ENCODE measurements around the gene RAPGEF1. TPM values are rescaled to one million over a fixed set of nuclear protein-coding genes. Genes with fewer than 3 reads are reported as not detected.
"Not testable (repeated sequence)": the region's sequence is repeated elsewhere in the genome, so short reads cannot be mapped to it uniquely, and the experiment has no call there.

RAPGEF1 gene
- total RNA-seq, 1 donor from 2014 or later = 58.1 TPM

DNA sequence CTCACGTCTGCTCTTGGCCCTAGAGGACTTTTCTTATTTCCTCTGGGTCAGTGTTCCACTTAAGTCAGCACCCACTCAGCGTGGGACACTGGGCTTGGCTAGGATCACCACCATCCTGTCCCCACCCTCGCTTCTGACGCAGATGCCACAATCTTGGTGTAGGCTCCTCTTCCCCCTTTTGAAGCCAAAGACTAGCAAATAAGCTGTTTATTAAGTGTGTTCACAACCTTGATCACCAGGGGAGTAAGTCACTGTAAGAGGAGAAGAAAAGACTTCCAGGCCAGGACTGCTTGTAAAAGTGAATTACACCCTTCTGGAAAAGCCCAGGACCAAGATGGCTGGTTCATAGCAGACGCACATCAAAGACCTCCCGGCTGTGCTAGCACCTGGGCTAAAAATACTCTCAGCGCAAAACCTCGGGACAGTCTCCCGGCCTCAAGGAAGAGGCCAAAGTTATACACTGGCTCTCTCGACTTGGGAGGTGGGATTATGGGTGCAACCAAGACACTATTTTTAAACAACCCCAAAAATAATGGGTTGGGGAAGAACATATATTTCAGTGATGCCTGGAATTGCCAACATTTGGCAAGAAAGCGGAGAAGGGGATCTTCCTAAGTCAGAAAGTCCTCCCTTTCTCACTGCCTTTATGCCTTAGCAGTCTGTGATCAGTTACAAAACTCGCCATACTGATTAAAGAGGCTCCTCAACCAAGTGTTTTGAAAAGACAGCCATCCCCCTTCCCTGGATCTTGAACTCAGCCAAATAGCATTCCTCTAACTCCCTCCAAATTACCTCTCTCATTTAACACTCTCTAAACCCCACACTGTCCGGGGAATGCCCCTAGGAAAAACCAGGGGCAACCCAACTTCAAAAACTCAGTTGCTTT is 69.4 kb downstream of the RAPGEF1 start:
- no peak for DNase-seq

DNA sequence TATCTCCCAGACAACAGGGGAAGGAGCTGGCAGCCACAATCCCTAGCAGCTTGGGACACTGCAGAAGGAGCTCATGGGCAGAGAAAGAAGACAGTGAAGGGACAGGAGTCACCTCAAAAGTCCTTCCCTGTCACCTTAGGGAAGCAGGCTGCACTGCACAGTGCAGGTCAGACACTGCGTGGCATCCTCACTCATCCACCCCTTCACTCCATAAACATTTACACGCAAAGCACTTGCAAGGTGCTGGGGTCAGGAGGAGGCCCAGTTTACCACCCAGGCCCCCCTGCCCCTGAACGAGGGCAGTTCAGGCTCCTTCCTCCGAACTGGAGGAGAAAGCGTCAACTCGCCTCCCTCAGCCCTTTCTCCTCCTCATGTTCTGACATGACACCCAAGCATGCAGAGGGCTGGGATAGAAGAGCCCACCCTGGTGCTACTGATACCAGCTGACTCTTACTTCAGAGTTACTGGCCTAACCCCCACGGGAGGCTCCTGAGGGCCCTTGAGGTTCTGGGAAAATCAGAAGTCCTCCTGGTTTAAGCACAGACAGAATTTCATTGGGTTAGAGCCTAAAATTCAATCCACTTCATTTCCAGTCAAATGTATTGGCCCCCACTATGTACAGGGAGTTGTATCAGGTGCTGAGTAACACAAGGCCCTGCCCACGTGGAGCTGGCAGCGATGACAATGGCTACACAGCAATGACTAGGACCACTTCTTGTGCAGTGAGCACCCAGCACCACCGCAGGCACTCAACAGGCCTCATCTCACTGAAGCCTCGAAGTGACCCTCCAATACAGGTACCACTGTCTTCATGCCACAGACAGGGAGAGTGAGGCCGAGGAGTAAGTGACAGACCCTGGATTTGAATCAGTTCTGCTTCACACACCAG is 70.4 kb downstream of the RAPGEF1 start:
- DNase-seq = no peak

DNA sequence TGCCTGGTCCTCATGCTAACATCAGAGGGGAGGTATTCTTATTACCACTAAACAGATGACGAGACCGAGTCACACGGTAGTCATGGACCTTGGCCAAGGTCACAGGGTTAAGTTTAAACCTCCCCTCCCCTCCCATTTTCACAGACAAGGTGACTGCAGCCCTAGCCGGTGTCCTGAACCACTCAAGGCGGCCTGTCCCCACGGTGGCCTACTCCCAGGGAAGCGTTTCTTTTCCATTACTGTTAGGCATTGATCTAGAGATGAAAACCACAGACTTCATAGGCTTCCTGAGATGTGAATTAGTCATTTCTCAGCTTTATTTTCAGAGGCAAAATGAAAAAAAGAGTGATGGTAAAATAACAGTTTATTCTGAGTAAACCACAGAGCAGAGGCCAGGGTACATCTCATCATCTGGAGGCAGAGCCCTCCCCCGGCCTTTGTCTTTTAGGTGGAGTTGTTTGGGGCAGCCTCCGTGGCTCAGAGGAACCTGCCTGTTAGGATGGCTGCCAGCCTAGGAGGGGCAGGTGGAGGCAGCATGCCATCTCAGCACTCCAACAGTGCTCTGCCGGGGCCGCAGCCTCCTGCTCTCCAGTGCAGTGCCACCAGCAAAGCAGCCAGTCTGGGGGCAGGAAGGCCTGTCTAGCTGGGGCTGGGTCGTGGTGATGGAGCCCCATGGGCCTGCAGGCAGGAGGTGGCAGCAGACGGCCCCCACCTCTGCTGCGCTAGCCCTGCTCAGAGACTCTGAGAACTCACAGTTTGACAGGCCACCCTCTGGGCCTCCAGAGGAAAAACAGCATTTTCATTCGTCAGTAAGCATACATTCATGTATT is 71.2 kb downstream of the RAPGEF1 start:
- no peak for DNase-seq

DNA sequence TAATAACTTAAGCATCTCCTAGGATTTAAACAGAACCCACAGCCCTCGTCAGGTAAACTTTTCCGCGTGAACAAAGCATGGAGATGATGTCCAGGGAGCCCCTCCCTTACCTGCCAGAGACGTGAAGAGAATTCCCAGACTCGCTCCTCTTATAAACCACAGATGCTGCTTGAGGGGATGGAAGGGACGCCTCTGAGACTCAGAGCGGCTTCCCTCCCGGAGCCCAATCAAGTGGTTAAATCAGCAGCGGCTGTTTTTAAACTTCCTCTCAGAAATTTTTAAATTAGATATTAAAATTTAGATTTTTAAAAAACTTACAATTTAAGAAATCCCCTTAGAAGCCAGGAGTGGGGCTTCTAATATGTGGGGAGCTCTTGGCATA is 71.8 kb downstream of the RAPGEF1 start:
- DNase-seq = no peak

DNA sequence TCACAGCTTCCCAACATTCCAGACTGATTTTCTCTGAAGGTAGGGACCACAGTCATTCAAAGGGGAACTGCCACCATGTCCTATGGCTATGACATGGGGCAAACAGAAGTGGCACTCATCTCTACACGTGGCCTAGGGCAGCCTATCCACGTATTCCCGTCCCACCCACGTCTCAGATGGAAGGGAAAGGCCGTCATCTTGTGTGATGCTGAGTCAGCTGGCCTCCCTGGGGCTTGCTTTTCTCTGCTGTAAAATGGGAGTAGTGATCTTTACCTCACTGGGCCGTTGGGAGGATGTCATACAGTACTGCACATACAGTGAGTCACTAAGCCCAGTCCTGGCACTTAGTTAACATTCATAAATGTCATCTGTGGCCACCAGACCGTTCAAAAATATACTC is 72.3 kb downstream of the RAPGEF1 start:
- no peak for DNase-seq

DNA sequence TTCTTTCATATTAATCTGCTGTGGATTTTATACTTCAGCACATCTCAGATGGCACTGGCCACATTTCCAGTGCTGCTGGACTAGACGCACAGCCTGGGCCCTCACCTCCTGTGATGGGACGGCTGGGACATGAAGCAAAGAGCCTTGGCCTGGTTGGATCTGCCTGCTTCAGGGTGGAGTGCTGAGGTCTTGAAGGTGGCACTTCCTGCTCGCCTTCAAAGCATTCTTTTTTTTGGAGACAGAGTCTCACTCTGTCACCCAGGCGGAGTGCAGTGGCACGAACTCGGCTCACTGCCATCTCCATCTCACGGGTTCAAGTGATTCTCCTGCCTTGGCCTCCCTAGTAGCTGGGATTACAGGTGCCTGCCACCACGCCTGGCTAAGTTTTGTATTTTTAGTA is 73.1 kb downstream of the RAPGEF1 start:
- DNase-seq = no peak

DNA sequence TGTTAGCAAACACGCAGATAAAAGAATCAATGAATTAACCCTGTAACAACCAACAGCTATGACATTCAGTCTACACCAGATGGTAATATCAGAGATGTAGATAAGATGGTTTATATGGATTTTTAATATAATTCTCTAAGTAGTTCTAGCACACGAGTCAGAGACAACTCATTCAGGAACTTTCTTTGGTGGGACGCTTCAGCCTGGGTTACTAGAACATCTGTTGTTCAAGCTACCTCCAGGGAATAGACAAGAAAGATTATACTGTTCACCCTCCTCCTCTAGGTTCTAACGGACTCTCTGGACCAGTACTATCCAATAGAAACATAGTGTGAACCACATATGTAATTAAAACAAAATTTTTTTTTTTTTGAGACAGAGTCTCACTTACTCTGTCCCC is 73.8 kb downstream of the RAPGEF1 start:
- no peak for DNase-seq

DNA sequence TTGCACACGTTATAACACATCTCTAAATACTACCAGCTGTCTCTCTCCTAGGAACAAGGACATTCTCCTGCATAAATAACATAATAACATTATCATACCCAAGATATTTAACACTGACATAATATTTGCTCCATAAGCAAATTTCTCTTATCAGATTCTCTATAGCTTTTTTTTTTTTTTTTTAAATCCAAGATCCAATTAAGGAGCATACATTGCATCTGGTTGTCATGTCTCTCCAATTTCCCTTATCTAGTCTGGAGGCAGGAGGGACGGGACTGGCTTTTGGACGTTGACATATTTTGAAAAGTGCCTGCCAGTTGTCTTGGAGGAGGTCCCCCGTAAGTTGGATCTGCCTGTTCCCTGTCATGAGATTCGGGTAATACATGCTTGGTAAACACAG is 76.6 kb downstream of the RAPGEF1 start:
- no peak for DNase-seq

DNA sequence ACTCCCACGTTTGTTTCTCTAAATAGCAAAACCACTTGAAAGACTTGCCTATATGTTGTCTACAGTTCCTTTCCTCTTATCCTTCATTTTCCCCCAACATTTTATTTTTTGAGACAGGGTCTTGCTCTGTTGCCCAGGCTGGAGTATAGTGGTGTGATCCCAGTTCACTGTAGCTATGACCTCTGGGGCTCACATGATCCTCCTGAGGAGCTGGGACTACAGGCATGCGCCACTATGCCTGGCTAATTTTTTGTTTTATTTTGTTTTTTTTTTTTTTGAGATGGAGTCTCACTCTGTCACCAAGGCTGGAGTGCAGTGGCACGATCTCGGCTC is 77.6 kb downstream of the RAPGEF1 start:
- not testable (repeated sequence) for DNase-seq

DNA sequence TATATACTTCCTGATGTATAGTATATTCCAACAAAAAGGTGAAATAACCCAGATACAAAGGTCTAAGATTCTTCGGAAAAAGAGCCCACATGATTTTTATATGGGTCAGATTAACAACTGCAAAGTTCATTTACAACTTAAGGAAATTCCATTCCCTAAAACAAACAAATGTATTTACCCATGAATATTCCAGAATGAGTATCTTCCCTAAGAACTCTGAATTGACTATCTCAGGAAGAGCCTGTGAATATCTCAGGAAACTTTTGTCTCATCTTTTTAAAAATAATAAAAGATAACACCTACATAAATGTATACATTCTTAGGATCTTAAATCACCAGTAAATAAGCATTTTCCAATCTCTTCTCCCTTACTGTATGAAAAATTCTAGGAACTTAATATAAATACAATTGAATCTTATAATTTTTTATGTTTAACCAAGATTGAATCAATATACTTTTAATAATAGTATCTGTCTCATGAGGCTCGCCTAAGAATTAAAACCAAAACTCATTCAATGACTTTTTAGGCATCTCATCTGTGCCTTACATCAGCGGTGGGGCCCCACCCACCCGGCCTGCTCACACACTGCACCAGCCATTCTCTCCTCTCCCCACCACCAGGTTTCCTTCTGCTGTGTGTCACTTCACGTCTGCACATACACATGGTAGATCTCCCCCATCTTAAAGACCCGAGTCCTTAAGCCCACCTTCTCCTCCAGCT is 78.1 kb downstream of the RAPGEF1 start:
- no peak for DNase-seq

DNA sequence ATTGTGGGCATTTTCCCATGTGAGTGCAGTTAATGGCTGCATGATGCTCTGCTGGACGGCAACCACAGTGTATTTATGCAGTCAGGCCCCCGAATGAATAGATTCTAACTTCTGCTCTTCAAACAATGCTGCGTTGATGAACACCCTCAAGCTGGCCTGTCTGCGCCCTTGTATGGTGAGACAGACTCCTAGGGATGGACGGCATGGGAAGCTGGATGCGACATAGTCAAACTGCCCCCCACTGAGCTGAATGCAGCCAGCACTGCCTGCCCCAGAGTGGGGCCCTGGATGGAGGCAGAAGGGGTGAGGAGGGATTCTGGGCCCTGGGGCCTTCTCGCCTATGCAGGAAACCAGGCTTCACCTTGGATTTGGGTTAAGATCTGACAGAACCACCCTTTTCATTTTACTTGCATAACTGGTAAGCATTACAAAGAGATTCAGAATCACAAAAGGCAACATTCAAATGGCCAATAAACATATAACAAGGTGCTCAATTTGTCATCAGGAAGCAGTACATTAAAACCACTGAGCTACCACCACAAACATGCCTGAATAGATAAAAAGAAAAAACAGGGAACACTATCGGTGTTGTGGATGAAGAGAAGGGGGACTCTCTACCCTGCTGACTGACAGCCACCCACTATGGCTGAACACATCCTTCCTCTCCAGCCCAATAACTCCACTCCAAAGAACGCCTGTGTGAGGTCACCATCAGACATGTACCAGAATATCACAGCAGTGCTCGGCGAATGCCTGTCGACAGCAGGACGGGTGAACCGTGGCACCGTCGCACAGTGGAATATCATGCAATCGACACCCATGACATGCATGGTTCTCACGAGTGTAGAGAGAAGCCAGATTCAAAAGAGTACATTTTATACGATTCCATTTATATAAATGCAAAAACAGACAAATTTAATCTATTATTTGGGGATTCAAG is 79.1 kb downstream of the RAPGEF1 start:
- no peak for DNase-seq

DNA sequence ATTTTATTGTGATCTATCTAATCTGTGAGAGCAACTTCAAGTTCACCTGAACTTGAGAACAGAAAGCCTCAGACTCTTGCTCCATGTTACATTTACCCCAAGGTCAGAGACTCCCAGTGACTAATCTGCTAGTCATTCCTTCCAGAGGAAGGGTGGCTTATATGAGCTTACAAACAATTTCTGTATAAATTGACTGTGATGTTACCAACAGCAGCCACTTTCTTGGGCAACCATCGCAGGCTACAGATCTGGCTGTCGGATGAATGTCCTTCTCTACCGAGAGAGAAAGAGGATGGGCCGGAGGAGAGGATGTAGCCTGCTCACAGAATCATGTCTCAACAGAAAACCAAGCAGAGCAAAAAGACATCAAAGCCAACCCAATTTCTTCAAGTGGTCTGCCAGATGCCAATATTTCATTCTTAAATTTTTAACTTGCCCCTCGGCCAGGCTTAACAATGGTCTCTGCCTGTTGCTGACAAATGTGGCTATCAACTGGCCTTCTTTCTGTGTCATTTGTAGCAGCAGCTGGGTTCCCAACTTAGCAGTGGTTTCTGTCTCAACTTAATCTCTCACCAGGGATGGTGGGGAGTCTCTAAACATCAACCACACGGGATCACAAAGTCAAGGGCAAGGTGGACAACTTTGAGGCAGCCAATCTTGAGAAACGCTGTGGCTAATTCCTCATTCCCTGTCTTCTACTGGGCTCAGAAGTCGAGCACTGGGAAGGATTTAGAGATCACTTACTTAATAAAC is 81.3 kb downstream of the RAPGEF1 start:
- no peak for DNase-seq

DNA sequence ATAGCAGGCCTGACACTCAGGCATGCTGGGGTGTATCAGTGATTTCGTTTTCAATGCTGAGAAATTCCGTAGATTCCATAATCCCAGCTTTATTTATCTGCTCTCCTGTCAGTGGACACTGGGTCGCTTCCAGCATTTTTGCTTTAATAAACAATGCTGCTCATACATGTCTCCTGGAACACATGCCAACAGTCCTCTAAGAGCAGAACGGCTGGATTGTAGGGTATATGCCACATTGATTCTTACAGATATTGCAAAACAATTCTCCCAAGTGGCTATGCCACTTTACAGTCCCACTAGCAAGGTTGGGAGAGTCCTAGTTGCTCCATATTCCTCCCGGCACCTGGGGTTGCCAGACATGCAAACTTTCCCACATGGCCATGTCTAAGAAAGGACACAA is 81.9 kb downstream of the RAPGEF1 start:
- DNase-seq = no peak

DNA sequence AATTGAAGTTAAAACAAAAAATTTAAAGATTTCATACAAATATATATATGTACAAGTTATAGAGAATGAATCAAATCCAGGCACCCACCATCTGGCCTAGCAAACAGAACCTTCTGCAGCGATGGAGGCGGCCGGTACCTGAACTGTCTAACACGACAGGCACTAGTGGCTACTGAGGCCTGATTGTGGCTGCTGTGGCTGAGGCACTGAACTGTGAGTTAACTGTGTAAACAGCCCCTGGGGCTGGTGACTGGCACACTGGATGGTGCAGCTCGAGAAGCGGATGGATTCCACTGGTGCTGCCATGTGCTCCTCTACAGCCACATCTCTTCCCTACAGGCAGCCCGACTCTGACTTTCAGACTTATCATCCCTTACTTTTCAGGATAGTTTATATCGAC is 82.4 kb downstream of the RAPGEF1 start:
- DNase-seq = no peak

DNA sequence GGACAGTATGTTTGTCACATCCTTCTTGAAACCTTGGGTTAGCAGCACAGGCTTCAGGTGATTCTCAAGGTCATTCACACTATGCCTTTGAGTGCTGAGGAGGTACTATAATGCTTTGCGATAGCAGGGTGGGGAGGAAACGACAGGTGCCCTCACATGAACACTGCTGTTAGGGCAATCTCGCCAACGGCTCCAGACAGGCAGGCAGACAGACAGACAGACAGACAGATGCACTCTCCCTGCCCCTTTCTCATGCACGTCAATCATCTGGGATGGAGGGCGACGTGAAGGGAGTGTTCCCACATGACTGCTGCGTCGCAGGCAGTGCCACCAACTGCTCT is 82.9 kb downstream of the RAPGEF1 start:
- DNase-seq = no peak

DNA sequence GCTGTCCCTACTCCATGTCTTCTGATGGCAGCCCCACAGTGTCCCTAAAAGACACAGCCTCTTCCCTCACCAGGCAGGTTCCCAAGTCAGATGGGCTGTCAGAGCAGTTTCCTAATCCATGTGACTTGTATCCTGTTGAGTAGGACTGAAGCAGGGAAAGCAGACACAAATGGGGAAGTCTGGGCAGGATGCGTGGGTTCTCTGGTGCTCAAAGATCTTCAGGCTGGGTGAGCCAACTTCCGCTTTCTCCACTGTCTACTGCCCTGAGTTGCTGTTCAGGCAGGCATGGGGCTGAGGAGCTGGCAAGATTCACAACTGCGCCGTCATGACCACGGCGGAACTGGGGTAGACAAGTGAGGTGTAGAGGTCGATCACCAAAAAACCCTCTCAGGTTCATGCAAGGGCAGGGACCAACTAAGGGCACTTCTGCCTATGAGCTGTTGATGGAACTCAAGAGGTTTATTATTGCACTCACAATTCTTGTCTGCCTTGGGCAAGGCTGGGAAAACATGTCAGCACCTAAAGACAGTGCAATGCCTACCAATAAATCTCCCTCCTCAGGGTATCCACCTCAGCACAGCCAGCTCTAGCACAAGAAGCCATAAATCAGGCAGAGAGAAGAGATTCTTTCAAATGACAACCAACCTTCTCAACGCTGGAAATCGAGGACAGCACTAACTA is 83.4 kb downstream of the RAPGEF1 start:
- no peak for DNase-seq

DNA sequence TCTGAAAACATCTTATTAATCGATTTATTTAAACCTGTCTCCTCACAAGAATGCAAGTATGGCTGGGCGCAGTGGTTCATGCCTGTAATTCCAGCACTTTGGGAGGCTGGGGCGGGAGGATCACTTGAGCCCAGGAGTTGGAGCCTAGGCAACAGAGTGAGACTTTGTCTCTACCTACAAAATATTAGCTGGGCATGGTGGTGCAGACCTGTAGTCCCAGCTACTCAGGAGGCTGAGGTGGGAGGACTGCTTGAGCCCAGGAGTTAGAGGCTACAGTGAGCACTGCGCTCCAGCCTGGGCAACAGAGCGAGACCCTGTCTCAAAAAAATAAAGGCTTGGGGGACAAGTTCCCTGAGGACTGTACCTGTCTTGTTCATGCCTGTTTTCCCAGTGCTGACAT is 85.5 kb downstream of the RAPGEF1 start:
- DNase-seq = not testable (repeated sequence)

DNA sequence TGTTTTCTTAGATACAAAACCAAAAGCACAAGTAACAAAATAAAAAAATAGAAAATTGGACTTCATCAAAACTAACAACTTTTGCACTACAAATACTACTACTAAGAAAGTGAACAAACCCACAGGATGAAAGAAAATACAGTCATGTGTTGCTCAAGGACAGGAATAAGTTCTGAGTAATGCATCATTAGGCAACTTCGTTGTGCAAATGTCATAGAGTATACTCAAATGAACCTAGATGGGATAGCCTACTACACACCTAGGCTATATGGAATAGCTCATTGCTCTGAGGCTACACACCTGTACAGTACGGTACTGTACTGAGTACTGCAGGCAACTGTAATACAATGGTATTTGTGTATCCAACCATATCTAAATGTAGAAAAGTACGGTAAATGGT is 88.3 kb downstream of the RAPGEF1 start:
- no peak for DNase-seq

DNA sequence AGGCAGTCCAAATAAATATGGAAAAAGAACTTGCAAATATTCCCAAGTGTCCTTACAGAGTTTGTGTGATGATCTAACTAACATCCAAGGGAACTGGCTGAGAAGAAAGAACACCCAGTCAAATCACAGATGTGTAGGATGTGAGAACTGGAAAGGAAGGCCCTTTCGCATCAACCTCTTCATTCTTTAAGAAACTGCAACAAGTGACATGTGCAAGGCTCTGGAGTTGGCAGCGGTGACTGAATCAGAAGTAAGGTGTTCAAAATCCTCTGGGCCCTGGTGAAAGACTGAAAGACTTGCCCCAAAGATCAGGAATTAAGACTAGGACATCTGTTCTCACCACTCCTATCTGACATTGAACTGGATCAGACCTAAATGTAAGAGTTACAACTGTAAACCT is 88.7 kb downstream of the RAPGEF1 start:
- DNase-seq = no peak

DNA sequence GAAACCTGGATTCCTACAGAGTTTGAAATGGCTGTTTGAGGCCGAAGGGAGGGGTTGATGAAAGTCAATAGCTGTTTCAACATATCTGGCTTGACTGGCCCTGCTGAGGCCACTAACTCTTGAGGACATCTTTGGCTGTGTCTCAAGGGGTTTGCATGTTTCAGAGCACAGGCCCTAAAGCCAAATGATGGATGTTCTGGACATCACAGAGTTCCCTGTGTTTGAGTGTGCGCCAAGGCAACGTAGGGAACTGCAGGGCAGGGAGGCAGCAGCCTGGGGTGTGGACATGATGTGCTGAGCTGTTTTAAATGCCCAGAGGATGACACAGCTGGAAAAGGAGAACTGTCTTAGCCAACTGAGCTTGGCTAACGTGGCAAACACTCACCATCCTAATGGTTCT is 89.6 kb downstream of the RAPGEF1 start:
- DNase-seq = no peak
